Esophagus (tissue), 2 donors: ENCODE measurements around the gene MFSD11. TPM values are rescaled to one million over a fixed set of nuclear protein-coding genes. Genes with fewer than 3 reads are reported as not detected.
"Not testable (repeated sequence)": the region's sequence is repeated elsewhere in the genome, so short reads cannot be mapped to it uniquely, and the experiment has no call there.

Experiments used
- H3K27ac ChIP-seq, 2 donors: one replicate each; pipeline ENCODE4 v1.5.1; 2013; ENCODE audit warnings: low read depth in 2 of 2, mild to moderate bottlenecking in 2 of 2, inconsistent platforms in 1 of 2, low read length in 1 of 2, moderate library complexity in 1 of 2
- H3K27me3 ChIP-seq, 2 donors: one replicate each; pipeline ENCODE4 v1.6.1; 2013; ENCODE audit warnings: low read length in 2 of 2, control low read depth in 1 of 2, mild to moderate bottlenecking in 1 of 2; ENCODE audit not compliant: insufficient read depth in 2 of 2, control insufficient read depth in 1 of 2
- H3K36me3 ChIP-seq, 2 donors: one replicate each; pipeline ENCODE4 v1.6.1; 2013; ENCODE audit warnings: low read length in 1 of 2; ENCODE audit not compliant: control insufficient read depth in 2 of 2, insufficient read depth in 2 of 2
- H3K4me1 ChIP-seq, 2 donors: one replicate each; pipeline ENCODE4 v1.6.1; 2013; ENCODE audit warnings: low read length in 1 of 2; ENCODE audit not compliant: control insufficient read depth in 2 of 2, insufficient read depth in 2 of 2
- H3K4me3 ChIP-seq, 2 donors: one replicate each; pipeline ENCODE4 v1.5.1; 2013; ENCODE audit warnings: low read length in 2 of 2, mild to moderate bottlenecking in 2 of 2, low read depth in 1 of 2, moderate library complexity in 1 of 2
- H3K9me3 ChIP-seq, 2 donors: one replicate each; pipeline ENCODE4 v1.6.1; 2013; ENCODE audit warnings: mild to moderate bottlenecking in 2 of 2, low read depth in 1 of 2, low read length in 1 of 2, moderate library complexity in 1 of 2; ENCODE audit not compliant: control insufficient read depth in 2 of 2, insufficient read depth in 1 of 2
- WGBS, 2 donors: extraction: QIAGEN DNeasy Blood & Tissue Kit; methylation state at CpG; one replicate each; pipeline ENCODE4 v1.1.7; 2013; 5-methylcytosine and 5-hydroxymethylcytosine counted together
- polyA plus RNA-seq, 2 donors: library from polyadenylated mRNA; stranded (reverse); fragments of 200-250 nt; gene quantifications; one replicate each; pipeline ENCODE4 v1.2.3, GENCODE V29; 2013
- donor health status: healthy with polysubstance abuse.
- donor health status: Bipolar disorder and iron deficiency.

Gene MFSD11
- polyA plus RNA-seq, 2 donors, result 11.3 to 15.4 TPM

GRCh38 chr17:76707985-76708807 lies 29.7 kb upstream of the MFSD11 start:
- Histone ChIP-seq H3K36me3 (peaks cover 0 to 2% of the 10 kb centered on the region in 2 donors), H3K4me1 (peaks cover 6 to 16% of the 10 kb centered on the region in 2 donors), H3K9me3 (no peaks in the 10 kb centered on the region), H3K27me3 (no peaks in the 10 kb centered on the region), H3K4me3 (no peak overlapping the region), H3K27ac (peak overlapping the region; percentile 86 to 87)
- WGBS, 2 donors, result 45 to 52% methylated on average over 14 of the region's 14 CpGs

- H3K4me3 ChIP-seq, result peak overlapping the region; percentile 49 to 58
- H3K27me3 ChIP-seq, result no peaks in the 10 kb centered on the region
- H3K36me3 ChIP-seq, result peaks cover 0 to 7% of the 10 kb centered on the region in 2 donors
- H3K9me3 ChIP-seq, result no peaks in the 10 kb centered on the region
- H3K4me1 ChIP-seq, result peaks cover 6 to 16% of the 10 kb centered on the region in 2 donors
- H3K27ac ChIP-seq, result peak overlapping the region; percentile 86 to 87
- 39 to 52% methylated on average over 29 of the region's 29 CpGs for WGBS, 2 donors
Observed at GRCh38 chr17:76709077-76709950, 28.6 kb upstream of the MFSD11 start.

GRCh38 chr17:76709951-76710862 lies 27.7 kb upstream of the MFSD11 start:
- WGBS, 2 donors, result 3 to 6% methylated on average over 37 to 48 of the region's 79 CpGs
- H3K4me3 ChIP-seq, result peak overlapping the region; percentile 49 to 58
- H3K9me3 ChIP-seq, H3K27me3 ChIP-seq, H3K36me3 ChIP-seq: not testable (repeated sequence)
- H3K27ac ChIP-seq, result peak overlapping the region; percentile 86 to 87
- peaks cover 6 to 16% of the 10 kb centered on the region in 2 donors for H3K4me1 ChIP-seq

GRCh38 chr17:76710863-76711611 lies 26.9 kb upstream of the MFSD11 start, which contains the start of gene MXRA7:
Gene MXRA7, minus strand, starts transcription at chr17:76710965. Its CDS starts 19 bp downstream, at chr17:76710946.
- Histone ChIP-seq H3K4me1 (peaks cover 6 to 16% of the 10 kb centered on the region in 2 donors), H3K36me3 (peaks cover 0 to 9% of the 10 kb centered on the region in 2 donors), H3K27me3 (no peaks in the 10 kb centered on the region), H3K27ac (peak within 1 kb of the TSS; percentile 87), H3K4me3 (peak within 1 kb of the TSS; percentile 49 to 58), H3K9me3 (no peaks in the 10 kb centered on the region)
- 4 to 6% methylated on average over 17 to 54 of the region's 56 CpGs for WGBS, 2 donors

- H3K27me3 ChIP-seq, H3K9me3 ChIP-seq, H3K4me3 ChIP-seq, H3K27ac ChIP-seq: not testable (repeated sequence)
- Histone ChIP-seq H3K4me1 (peaks cover 6 to 15% of the 10 kb centered on the region in 2 donors), H3K36me3 (peaks cover 0 to 12% of the 10 kb centered on the region in 2 donors)
- WGBS, 2 donors, result 59 to 63% methylated on average over 7 of the region's 7 CpGs
Observed at GRCh38 chr17:76712321-76712720, 25.6 kb upstream of the MFSD11 start.

- Histone ChIP-seq H3K4me1 (peaks cover 4 to 14% of the 10 kb centered on the region in 2 donors), H3K36me3 (peaks cover 0 to 19% of the 10 kb centered on the region in 2 donors), H3K27me3 (no peaks in the 10 kb centered on the region), H3K27ac (no peak overlapping the region), H3K9me3 (no peaks in the 10 kb centered on the region), H3K4me3 (no peak overlapping the region)
- WGBS, 2 donors, result 93 to 96% methylated on average over 7 of the region's 7 CpGs
Observed at GRCh38 chr17:76713765-76714164, 24.2 kb upstream of the MFSD11 start.

GRCh38 chr17:76714336-76714735 lies 23.6 kb upstream of the MFSD11 start:
- WGBS, 2 donors, result 74 to 81% methylated on average over 5 of the region's 5 CpGs
- no peak overlapping the region for H3K27ac ChIP-seq
- H3K36me3 ChIP-seq, result peaks cover 0 to 20% of the 10 kb centered on the region in 2 donors

GRCh38 chr17:76714822-76715495 lies 23.0 kb upstream of the MFSD11 start:
- peaks cover 0 to 3% of the 10 kb centered on the region in 2 donors for H3K4me1 ChIP-seq
- H3K4me3 ChIP-seq, result no peak overlapping the region
- 24 to 28% methylated on average over 4 of the region's 4 CpGs for WGBS, 2 donors
- no peaks in the 10 kb centered on the region for H3K9me3 ChIP-seq
- peaks cover 0 to 25% of the 10 kb centered on the region in 2 donors for H3K36me3 ChIP-seq
- H3K27ac ChIP-seq, result no peak overlapping the region
- H3K27me3 ChIP-seq, result no peaks in the 10 kb centered on the region

More at GRCh38 chr17:76714336-76714735, 23.6 kb upstream of the MFSD11 start:
- Histone ChIP-seq H3K9me3 (no peaks in the 10 kb centered on the region), H3K4me1 (peaks cover 1 to 9% of the 10 kb centered on the region in 2 donors), H3K4me3 (no peak overlapping the region), H3K27me3 (no peaks in the 10 kb centered on the region)
